Suprapubic skin (tissue), 4 donors: ENCODE measurements around the gene DMAC2L.

Experiments used
- CTCF ChIP-seq, 2 donors: fragments of 200-600 bp in 1 of 2; fragments of 450-650 bp in 1 of 2; sonication (generic) in 1 of 2; IDR thresholded peaks; one replicate each; pipeline ENCODE4 v1.5.1; 2016 to 2019; ENCODE audit warnings: antibody characterized with exemption in 2 of 2, mild to moderate bottlenecking in 1 of 2, moderate library complexity in 1 of 2
- EP300 ChIP-seq: sonication (generic); formaldehyde crosslinking; IDR thresholded peaks from one replicate; pipeline ENCODE4 v1.6.1; 2017; ENCODE audit warnings: antibody characterized with exemption
- POLR2AphosphoS5 ChIP-seq, 3 donors: sonication (generic); formaldehyde crosslinking; IDR thresholded peaks; one replicate each; pipeline ENCODE4 v1.6.1; 2017; ENCODE audit warnings: antibody characterized with exemption in 3 of 3

- TF ChIP-seq POLR2AphosphoS5 (IDR thresholded peaks at IDR 0.05): no peak
- TF ChIP-seq EP300: no peak
- peak; percentile 33 to 59 for TF ChIP-seq CTCF (IDR thresholded peaks at IDR 0.05)
These were observed 6.0 kb downstream of the DMAC2L start for GRCh38 chr14:50318031-50318626.
